HG02623 (cell line): ENCODE results near the gene CCDC3.

Experiments
- ATAC-seq: cut with Tn5 transposase; IDR thresholded peaks from one replicate; pipeline ENCODE4 v1.9.1; 2021; ENCODE audit warnings: moderate library complexity; ENCODE audit not compliant: unreplicated experiment

Gene CCDC3

DNA sequence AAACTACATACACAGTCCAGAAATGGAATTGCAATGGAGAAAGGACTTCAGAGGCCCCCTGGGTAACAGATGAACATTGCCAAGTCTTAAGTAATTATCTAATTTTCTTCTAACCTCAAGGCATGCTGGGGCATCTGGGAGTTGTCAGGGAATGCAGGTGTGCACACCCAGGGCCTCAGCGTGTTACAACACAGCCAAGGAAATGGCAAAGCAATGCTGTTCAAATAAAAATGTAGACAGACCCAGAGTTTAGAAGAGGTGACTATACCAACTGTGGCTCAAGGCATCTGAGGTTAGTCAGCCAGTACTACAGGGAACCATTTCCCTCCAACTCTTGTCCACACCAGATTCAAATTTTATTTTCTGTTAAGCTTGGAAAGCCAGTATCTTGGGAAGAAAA is 73.6 kb downstream of the CCDC3 start:
- ATAC-seq, result no peak

DNA sequence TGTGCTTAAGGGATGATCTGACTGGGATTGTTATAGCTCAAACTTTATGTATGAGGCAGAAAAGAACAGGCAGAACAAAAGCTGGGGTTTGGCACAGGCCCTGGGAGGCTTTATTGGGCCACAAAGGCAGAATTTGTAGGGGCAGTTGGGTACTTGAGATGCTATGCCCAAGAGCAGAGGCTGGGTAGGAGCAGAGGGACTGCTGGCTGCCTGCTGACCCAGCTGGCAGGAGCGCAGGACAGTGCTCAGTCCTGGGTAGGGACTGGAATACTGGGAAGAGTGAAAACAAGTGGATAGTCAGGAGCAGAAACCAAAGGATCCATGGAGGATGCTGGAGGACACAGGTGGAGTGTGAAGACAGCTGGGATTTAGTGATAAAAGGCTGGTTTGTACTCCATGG is 75.7 kb downstream of the CCDC3 start:
- no peak for ATAC-seq

DNA sequence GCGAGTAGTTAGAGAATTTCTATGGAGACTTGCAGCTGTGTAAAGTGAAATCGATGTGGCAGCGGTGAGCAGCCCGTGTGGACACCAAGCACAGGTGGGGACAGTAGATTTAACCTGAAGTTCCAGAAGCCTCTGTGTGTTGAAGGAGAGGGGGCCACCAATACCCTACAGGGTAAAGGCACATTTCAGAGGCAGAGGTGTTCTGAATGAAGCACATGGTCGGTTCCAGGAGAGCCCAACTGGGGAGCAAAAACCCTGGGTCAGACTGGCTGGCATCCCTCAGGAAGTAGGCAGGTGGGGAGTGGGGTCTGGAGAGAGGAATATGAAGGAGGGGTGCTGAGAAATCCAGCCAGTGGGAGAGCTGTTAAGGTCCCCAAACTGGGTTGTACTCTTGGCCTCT is 76.6 kb downstream of the CCDC3 start:
- no peak for ATAC-seq

DNA sequence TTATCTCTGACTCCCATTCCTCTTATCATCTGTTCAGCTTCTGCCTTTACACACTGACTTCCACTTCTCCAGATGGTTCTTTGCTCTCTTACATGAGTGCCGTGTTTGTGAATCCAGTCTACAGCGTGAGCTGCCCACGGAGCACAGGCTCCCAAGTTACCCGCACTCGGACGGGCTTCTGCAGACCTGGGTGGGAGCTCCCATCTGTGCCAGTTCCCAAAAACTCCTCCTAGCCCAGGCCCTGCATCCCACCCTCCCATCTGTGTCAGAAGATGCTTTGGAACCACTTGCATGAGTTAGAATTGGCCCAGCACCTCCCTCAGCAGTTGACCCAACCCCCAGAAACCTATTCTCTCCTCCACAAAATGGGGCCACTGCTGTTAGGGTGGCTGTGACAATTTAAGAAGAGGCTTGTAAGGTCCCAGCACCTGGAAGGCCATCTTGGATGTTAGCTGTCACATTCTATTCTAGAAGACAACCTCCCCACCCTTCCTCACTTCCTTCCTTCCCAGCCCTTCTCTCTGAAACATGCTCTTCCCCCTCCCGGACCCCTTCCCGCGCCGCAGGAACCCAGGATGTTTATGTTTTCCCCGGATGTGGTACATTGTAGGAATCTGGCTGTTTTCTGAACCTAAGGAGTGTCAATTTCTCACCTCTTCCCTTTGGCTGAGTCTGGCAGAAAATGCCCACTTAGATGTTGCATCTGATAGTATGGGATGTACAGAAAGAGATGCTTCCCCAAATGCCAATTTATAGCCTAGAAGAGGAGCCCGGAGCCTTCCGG is 79.2 kb downstream of the CCDC3 start:
- no peak for ATAC-seq

DNA sequence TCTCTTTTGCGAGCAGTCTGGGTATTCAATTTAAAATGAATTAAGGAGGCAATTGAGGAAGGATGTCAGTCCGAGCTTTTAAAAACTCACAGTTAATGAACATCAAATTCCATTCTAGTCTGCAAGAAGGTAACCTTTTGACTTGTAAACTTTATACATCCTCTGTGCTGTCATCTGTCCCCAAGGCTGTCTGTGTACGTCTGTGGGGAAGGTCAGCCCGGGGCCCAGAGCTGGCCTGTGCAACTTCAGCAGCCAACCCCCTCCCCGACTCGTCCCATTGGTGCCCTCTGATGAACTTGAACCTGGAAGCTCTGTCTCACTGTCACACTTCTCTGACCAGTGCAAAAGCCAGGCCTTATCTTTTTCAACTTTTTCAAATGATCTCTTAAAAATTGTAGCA is 80.3 kb downstream of the CCDC3 start:
- no peak for ATAC-seq

DNA sequence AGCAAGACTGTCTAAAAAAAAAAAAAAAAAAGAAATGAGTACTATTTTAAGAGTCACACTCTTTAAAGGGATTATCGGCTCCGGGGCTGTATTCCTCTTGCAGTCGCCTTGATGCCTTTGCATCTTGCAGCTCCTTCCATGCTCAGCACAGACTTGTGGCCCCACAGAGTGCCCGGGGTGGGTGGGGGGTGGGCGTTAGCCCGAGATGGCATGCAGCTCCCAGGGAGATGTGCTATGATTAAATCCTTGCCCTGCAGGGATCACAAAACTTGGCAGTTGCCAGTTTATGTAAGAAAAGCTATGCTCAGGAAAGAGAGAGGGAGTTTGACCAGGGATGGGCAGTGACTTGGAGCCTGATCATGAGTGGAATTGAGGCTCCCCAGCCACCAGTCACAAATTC is 81.9 kb downstream of the CCDC3 start:
- no peak for ATAC-seq

DNA sequence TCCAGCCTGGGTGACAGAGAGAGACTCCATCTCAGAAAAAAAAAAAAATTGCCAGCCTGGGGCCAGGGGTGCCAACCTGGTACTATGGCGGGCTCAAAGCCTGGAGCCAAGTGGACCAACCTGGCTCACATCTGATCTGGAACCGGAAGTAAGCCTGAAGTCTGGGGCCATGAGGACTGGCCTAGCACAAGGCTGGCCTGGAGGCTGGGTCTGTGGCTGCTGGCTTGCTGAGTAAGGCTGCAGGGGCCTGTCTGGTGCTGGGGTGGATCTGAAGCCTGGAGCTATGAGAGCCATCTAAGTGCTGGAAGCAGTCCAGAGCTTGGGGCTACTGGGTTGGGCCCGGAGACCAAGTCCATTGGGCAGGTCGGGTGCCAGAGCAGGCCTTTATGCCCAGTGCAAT is 84.9 kb downstream of the CCDC3 start:
- no peak for ATAC-seq

DNA sequence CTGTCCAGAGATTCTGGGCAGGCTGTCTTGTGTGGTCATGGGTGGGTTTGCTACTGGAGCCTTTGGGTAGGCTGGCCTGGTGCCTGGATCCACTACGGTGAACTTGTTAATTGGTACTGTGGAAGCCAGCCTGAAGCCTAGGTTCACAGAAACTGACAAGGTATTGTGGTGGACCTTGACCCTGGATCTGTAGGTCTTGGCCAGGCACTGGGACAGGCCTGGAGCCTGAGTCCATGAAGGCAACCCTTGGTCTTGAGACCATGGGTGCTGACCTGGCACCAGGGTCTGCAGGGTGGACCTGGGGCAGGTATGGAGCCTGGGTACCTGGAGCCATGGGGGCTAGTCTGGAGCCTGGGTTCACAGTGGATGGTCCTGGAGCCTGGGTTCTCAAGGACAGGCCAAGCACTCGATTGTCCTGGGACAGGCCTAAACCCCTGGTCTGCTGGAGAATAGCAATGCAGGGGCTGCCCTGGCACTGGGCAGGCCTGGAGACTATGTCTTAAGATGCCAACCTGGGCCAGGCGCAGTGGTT is 85.8 kb downstream of the CCDC3 start:
- ATAC-seq, result no peak

DNA sequence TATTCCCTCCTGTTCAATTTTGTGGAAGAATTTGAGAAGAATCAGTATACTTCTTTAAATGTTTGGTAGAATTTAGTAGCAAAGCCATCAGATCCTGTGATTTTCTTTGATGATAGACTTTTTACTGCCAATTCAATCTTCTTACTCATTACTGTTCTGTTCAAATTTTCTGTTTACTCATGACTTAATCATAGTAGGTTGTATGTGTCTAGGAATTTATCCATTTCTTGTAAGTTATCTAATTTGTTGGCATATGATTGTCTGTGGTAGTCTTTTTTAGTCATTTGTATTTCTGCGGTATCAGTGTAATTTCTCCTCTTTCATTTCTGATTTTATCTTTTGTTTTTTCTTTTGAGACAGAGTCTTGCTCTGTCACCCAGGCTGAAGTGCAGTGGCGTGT is 87.4 kb downstream of the CCDC3 start:
- ATAC-seq, result no peak

DNA sequence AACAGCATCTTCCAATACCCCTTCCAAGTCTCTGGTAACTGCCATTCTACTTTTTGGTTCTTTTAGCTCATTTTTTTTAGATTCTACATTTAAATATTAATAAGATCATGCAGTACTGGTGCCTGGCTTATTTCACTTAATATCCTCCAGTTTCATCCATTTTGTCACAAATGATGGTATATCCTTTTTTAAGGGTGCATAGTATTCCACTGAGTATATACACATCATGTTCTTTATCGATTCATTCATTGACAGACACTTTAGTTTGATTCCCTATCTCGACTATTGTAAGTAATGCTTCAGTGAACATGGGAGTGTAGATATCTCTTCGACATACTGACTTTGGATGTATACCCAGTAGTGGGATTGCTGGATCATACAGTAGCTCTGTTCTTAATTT is 89.7 kb downstream of the CCDC3 start:
- ATAC-seq, result no peak

DNA sequence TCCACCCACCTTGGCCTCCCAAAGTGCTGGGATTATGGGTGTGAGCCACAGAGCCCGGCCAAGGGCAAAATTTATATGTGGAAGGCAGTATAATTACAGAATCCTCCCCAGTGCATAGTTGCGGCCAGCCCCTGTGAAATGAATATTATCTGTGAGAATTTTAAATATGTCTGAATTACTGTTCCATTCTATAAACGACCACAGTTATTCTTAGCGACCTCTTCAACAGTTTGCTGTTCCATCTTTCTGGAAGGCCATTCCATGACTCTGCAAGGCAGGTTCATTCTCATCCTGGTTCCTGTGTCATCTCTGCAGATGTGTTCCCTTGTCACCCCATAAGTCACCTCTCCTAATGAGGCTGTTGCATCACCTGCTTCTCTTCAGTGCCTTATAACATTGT is 90.7 kb downstream of the CCDC3 start:
- ATAC-seq, result no peak

DNA sequence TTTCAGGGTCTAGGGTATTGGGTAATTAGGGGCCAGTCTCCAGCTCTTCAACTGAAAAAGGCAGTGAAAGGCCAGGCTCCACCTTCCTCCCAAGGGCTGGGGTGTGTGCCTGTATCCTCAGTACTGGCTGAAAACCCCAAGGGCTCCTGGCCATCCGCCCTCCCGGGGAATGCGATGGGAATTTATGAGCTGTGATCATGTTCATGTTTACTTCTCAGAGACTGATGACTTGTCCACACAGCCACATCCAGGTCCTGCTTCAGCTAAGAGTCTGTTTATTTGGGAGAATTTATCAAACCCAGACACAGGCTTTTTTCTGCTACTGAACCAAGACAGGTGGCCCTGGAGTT is 91.7 kb downstream of the CCDC3 start:
- no peak for ATAC-seq

DNA sequence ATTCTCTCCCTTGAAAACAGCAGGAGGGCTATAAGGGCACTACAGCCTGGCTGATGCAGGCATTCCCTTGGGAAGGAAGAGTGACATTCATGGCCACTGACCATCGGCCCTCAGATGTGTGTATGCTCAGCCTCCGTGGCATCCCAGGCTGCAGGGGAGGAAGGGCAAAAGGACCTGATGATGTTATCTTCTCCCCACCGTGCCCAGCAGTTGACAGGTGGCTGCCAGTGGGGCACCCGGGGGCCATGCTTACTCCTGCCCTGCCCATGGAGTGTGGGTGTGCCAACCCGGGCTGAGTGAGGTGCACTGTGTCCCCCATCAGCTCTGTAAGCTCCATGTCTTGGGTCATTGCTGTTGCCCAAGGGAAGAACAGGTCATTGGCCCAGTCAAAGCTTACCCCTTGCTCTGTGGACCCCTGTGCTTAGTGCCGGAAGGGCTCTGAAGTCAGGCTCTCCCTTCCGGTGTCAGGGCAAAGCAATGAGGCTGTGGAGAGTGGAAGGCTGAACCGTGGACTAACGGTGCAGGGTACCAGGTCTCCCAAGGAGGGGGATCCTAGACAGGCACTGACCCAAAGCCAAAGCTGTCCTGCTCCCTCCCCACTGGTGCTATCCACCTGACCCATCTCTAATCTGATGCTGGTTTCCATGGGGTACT is 92.2 kb downstream of the CCDC3 start:
- no peak for ATAC-seq

DNA sequence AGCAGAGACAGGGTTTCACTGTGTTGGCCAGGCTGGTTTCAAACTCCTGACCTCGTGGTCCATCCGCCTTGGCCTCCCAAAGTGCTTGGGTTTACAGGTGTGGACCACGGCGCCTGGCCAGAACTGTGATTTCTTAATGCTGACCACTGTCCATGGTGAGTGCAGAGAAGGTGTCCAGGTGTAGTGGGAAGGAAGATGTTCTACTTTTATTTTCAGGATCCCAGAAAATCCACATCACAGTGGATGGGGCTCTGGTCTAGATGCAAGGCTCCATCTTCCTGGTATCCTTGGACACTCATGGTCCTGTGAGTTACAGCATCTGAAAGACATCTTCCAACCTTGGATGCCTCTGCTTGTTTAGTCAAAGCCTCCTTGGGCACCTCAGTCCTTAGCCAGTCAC is 92.7 kb downstream of the CCDC3 start:
- ATAC-seq, result no peak

DNA sequence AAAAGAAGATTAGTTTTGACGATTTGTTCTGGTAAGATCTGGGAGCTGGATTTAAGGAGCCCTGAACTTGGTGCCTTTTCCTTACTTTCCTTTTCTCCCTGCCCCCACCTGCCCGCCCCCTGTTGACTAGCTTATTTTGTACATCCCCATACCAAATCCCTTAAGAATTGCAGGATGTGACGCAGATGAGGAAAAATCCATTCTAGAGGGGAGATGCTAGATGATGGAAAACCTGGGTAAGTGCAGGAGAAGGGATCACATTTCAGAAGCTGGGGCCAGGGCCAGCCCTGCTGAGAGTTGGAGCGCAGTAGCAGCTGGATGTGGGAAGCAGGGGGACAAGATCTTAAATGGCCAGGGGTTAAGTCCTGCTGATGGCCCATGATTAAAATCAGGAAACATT is 93.9 kb downstream of the CCDC3 start:
- ATAC-seq, result no peak

DNA sequence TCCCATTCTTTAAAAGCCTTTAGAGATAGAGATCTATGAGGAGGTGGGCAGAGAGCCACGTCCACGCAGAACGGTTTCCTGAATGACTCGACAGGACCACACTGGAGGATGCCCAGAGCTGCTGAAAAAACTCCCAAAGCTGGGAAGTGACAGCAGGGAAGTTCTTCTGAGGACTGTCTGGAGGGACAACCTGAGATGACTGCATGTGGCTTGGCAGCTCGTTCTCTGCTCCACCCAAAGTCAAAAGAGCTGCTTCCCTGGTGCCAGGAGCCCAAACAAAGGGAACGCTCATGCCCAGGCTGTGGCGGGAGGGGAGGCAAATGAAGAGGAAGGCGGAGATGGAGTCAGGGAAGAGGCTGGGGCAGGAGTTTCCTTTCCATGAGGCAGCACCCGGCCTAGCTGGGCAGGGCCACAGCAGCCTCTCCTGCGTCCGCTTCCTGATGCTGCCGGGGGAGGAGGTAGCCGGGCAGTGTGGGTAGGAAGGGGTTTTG is 95.4 kb downstream of the CCDC3 start:
- no peak for ATAC-seq

DNA sequence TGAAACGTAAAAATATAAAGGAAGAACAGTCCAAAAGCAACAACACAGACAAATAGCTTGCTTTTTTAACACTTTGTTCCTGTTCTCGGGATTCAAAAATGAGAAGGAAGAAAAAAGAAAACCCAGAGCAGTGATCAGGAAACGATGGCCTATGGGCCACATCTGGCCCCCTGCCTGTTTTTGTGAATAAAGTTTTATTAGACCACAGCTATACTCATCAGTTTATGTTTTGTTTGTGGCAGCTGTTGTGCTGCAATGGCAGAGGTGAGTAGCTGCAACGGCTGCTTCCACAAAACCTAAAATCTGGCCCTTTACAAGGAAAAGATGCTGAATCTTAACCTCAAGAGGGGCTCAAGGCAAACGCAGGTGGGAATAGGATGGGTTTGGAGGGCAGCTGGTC is 96.4 kb downstream of the CCDC3 start:
- no peak for ATAC-seq

DNA sequence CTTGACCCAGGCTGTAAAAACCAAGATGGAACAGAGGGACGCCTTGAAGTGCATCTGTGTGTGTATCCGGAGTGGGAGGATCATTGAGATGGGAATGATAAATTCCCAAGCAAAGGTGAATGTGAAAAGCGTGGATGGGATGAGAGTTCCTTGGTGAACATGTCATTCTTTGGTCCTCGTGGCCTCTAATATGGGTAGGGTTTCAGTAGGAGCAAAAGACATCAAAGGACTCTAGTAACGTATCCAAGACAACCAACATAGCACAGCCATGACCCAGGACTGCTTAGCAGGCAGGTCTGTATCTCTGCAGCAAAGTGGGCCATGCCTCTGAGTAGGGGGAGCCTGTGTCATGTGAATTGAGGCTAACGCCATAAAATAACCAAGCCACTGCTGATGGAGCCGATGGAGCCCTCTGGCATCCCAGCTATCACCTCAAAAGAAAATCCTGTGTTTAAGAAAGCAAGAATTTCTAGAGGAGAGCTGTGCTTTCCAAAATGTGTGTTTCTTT is 98.6 kb downstream of the CCDC3 start:
- no peak for ATAC-seq

DNA sequence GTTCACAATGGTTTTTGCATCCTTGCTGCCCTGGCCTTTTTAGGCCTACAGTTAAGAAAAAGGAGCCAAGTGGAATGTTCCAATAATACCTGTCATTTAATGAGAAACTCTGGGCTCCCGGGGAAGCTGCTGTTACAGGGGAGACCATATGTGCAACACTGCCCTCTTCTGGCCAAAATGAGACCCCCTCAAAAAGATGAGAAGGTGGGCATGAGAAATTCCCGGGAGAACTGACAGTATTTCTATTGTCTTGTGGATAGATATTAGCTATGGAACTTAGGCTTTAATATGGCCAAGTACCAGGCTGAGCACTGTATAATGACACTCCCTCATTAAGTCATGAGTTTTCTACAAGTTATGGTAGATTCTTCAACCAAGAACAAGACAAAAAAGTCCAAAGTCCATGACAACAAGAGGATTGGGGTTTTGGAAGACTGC is 99.4 kb downstream of the CCDC3 start:
- ATAC-seq, result no peak

DNA sequence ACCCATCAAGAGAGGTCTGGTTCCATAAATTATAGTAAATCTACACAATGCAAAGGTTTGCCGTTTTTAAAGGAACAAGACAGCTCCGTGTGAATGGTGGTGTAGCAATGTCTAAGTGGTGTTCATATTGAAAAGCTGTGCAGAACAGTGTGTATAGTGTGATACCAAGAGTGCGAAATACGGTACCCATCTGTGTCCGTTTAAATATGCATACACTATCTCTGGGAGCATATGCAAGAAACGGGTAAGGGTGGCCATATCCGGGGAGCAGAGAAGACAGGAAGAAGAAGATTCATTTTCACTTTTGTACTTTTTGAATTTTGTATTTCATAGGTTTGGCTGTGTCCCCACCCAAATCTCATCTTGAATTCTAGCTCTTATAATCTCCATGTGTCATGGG is 102.0 kb downstream of the CCDC3 start:
- ATAC-seq, result no peak

DNA sequence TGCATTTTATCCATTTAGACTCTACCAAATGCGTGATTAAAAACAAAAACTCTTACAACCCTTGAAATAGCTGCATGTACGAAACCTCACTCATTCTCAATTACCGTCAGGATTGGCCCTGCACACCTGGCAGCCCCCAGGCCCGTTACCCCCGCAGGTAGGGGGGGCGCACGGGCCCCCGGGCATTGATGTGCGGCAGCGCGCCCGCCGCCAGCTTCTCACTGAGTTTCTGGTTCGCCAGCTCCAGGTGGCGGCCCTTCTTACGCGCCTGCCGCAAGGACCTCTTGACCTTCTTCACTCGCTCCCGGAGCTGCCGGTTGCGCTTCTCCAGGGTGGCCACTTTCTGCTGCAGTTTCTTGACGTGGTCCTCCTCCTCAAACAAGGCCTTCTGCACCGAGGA is 103.2 kb downstream of the CCDC3 start:
- ATAC-seq, result no peak

DNA sequence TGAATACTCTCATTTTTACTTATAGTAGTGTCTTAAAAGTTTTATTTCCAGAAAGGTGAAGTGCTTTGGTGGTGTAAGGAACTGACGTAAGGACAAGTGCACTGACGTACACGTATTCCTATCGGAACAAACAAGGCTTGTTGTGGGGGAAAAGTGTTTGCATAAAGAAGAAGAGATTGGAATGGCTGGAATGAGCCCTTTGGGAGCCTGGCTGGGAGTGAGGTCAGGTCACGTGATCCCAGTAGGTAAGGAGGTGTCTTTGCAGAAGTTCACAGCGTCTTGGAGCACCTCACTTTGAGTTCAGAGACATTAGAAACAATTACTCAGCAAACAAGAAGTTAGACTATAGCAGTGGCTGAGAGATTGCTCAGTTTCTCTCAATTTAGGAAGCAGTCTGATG is 104.2 kb downstream of the CCDC3 start:
- no peak for ATAC-seq
